ENCODE measurements around the gene C20orf144. TPM values are rescaled to one million over a fixed set of nuclear protein-coding genes. Genes with fewer than 3 reads are reported as not detected.
"Not testable (repeated sequence)": the region's sequence is repeated elsewhere in the genome, so short reads cannot be mapped to it uniquely, and the experiment has no call there.

The C20orf144 gene
- total RNA-seq, 4 donors from 2014 or later, result 0.23 TPM; not detected in 3

DNA sequence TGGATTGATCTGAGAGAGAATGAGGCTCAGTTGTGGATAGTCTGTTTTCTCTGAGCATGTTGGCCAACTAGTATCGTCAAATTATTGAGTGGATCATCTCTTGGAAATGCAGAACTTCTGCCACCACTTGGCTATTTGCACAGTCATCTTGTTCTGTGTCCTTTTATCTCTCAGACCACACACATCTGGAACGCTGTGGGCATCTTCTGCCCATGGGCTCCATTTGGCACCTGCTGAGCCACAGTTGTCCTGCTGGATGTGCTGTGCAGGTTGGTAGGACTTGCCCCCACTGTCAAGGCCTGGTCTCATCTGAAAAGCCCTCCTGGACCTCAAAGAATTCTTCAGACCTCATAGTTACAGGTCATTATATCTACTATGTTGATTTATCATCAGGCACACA, 16.7 kb upstream of the C20orf144 start:
- Histone ChIP-seq H3K36me3 (peaks cover 30 to 59% (median 40%) of the 10 kb centered on the region in 4 donors), H3K4me1 (peaks cover 13 to 28% (median 25%) of the 10 kb centered on the region in 4 donors), H3K9me3 (no peaks in the 10 kb centered on the region), H3K27me3 (no peaks in the 10 kb centered on the region), H3K27ac (replicated peaks in 1 of 4) (no peak overlapping the region), H3K4me3 (no peak overlapping the region)
- TF ChIP-seq, protein P1, sequence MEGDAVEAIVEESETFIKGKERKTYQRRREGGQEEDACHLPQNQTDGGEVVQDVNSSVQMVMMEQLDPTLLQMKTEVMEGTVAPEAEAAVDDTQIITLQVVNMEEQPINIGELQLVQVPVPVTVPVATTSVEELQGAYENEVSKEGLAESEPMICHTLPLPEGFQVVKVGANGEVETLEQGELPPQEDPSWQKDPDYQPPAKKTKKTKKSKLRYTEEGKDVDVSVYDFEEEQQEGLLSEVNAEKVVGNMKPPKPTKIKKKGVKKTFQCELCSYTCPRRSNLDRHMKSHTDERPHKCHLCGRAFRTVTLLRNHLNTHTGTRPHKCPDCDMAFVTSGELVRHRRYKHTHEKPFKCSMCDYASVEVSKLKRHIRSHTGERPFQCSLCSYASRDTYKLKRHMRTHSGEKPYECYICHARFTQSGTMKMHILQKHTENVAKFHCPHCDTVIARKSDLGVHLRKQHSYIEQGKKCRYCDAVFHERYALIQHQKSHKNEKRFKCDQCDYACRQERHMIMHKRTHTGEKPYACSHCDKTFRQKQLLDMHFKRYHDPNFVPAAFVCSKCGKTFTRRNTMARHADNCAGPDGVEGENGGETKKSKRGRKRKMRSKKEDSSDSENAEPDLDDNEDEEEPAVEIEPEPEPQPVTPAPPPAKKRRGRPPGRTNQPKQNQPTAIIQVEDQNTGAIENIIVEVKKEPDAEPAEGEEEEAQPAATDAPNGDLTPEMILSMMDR (IDR thresholded peaks at IDR 0.05), result no peak
- no peak for TF ChIP-seq POLR2AphosphoS5 (IDR thresholded peaks at IDR 0.05)
- no peak for DNase-seq (ENCODE audit: extremely low spot score)
- intact Hi-C loops (cut with DNase I), result no loop called here
- WGBS, result 88% methylated on average over 2 of the region's 2 CpGs

DNA sequence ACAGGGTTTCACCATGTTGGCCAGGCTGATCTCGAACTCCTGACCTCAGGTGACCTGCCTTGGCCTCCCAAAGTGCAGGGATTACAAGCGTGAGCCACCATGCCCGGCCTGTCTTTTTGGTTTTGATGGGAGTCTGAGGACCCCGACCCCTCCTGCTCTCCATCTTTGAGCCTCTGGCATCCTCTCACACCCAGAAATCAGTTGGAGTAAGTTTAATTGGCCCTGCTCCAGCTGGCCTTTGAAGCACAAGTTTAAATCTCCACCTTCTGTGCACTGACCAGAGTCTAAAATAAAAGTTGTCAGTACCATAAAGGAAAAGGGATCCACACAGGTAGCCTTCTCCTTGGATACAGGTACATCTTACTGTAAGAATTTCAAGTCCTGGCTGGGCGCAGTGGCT, 15.9 kb upstream of the C20orf144 start:
- H3K36me3 ChIP-seq, result peaks cover 22 to 51% (median 32%) of the 10 kb centered on the region in 4 donors

DNA sequence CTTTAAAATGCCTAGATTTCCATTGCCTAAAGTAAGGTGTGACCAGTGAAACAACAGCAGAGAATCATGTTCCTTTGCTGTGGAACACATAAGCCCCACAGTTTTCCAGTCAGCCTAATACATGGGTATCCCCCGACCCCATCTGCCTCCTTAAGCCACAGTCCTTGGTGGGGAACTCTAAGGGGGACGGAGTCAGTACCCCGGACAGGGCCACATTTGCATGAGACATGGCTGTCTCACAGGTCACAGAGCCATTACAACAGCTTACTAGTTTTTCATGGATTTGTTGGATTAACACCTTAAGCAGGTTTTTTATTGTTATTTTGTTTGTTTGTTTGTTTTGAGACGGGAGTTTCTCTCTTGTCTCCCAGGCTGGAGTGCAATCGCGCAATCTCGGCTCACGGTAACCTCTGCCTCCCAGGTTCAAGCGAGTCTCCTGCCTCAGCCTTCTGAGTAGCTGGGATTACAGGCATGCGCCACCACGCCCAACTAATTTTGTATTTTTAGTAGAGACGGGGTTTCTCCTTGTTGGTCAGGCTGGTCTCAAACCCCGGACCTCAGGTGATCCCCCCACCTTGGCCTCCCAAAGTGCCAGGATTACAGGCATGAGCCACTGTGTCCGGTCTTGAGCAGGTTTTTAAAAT, 15.0 kb upstream of the C20orf144 start:
- Histone ChIP-seq H3K4me1 (peaks cover 13 to 28% (median 25%) of the 10 kb centered on the region in 4 donors), H3K36me3 (peaks cover 18 to 42% (median 26%) of the 10 kb centered on the region in 4 donors), H3K27ac (replicated peaks in 1 of 4) (peak overlapping the region in 3 of 4 donors; percentile 3 to 49 (median 5))
- WGBS, result 84% methylated on average over 14 of the region's 14 CpGs
- H3K9me3 ChIP-seq; H3K27me3 ChIP-seq; H3K4me3 ChIP-seq; intact Hi-C loops (cut with DNase I); DNase-seq (ENCODE audit: extremely low spot score): not testable (repeated sequence)

More for the DNA sequence above, 15.9 kb upstream of the C20orf144 start:
- no peaks in the 10 kb centered on the region for H3K27me3 ChIP-seq
- no peak overlapping the region for H3K4me3 ChIP-seq
- peaks cover 13 to 28% (median 25%) of the 10 kb centered on the region in 4 donors for H3K4me1 ChIP-seq
- H3K27ac ChIP-seq (replicated peaks in 1 of 4), result no peak overlapping the region
- intact Hi-C loops (cut with DNase I), result no loop called here
- 96% methylated on average over 5 of the region's 5 CpGs for WGBS
- no peaks in the 10 kb centered on the region for H3K9me3 ChIP-seq
- DNase-seq (ENCODE audit: extremely low spot score), result no peak
- TF ChIP-seq, protein P1 (IDR thresholded peaks at IDR 0.05), result no peak
- TF ChIP-seq POLR2AphosphoS5 (IDR thresholded peaks at IDR 0.05) (no peak), POLR2A (IDR thresholded peaks at IDR 0.05; ENCODE audit: low read depth) (no peak), EP300 (IDR thresholded peaks at IDR 0.05) (no peak)

DNA sequence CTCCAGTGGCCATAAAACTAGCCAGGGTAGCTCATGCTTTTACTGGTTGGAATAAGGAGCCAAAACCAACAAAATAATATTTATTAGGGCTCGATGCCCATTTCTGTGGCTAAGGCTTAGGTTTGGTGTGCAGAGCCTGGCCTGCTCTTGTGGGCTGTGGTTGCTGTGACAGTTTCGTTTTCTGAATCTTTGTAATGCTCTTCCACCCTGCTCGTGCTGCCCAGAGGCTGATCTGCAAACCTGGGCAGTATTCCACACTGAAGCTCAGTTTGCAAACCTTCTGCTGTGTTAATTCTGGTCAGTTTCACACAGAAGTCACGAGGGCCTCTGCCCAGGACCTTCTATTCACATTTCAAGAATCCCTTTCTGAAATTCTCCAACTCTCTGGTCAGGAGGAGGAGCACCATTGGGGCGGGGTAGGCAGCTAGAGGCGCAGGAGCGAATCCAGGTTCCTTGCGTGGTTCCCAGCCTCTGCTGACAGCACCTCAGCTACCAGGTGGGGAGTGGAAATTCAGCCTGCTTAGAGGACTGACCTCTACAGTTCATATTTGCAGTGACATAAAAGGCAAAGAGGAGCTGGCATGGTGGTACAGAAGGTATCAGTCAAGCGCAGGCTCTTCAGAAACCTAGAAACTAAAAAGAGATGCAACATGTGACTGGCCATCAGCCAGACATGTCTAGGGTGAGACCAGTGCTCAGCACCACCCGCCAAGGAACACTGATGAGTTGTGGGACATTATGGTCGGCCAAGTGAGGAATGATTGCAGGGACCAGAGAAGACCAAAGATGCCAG, 14.3 kb upstream of the C20orf144 start:
- TF ChIP-seq, protein P1 (IDR thresholded peaks at IDR 0.05), result no peak
- TF ChIP-seq POLR2AphosphoS5 (IDR thresholded peaks at IDR 0.05), result no peak
- no peak for TF ChIP-seq POLR2A (IDR thresholded peaks at IDR 0.05; ENCODE audit: low read depth)
- no peak for TF ChIP-seq EP300 (IDR thresholded peaks at IDR 0.05)
- intact Hi-C loops (cut with DNase I), result no loop called here
- no peaks in the 10 kb centered on the region for H3K27me3 ChIP-seq
- WGBS, result 72% methylated on average over 11 of the region's 11 CpGs
- H3K27ac ChIP-seq (replicated peaks in 1 of 4), result peak overlapping the region in 3 of 4 donors; percentile 3 to 49 (median 5)
- no peak for DNase-seq (ENCODE audit: extremely low spot score)
- H3K4me1 ChIP-seq, result peaks cover 13 to 30% (median 27%) of the 10 kb centered on the region in 4 donors
- H3K4me3 ChIP-seq, result no peak overlapping the region
- no peaks in the 10 kb centered on the region for H3K9me3 ChIP-seq
- H3K36me3 ChIP-seq, result peaks cover 18 to 35% (median 23%) of the 10 kb centered on the region in 4 donors

DNA sequence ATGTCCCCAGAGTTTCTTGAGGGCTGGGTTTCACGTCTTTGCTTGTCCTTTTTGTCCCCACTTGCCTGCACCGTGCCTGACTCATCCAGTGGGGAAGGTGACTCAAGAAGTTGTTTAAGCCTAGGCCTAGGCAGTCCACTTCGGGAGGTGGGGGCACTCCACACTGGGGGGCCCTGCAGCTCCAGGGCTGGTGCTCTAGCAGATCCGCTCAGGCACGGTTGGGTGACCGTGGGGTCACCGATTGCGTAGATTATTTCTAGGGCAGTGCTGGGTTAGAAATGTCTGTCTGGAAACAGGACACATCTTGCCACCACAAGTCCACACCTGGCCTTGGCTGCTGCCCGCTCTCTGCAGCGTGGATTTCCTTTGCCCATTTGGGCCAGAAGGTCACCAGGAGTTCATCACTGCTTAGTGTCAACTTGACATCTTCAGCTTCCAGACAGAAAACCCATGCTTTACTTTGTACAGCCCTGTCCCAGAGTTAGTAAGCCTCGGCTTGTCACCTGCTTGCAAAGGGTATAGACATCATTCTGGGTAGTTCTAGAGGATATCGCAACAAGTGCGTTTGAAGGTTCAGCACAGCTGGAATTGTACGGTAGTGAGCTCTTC, 13.6 kb upstream of the C20orf144 start:
- WGBS, result 84% methylated on average over 6 of the region's 14 CpGs
- intact Hi-C loops (cut with DNase I), result no loop called here
- TF ChIP-seq, protein P1 (IDR thresholded peaks at IDR 0.05), result no peak
- TF ChIP-seq EP300 (IDR thresholded peaks at IDR 0.05), result no peak
- TF ChIP-seq POLR2A (IDR thresholded peaks at IDR 0.05; ENCODE audit: low read depth), result no peak
- no peak for TF ChIP-seq POLR2AphosphoS5 (IDR thresholded peaks at IDR 0.05)
- Histone ChIP-seq H3K27me3 (no peaks in the 10 kb centered on the region), H3K27ac (replicated peaks in 1 of 4) (no peak overlapping the region), H3K36me3 (peaks cover 18 to 28% (median 20%) of the 10 kb centered on the region in 4 donors), H3K9me3 (no peaks in the 10 kb centered on the region), H3K4me1 (peaks cover 20 to 37% (median 34%) of the 10 kb centered on the region in 4 donors), H3K4me3 (no peak overlapping the region)
- no peak for DNase-seq (ENCODE audit: extremely low spot score)

Data from esophagus muscularis mucosa (tissue), 4 donors.